Calu3 (cell line): ENCODE results near the gene JAKMIP3. TPM values are rescaled to one million over a fixed set of nuclear protein-coding genes. Genes with fewer than 3 reads are reported as not detected.

Source experiments
- BruUV-seq: library from RNA; stranded (reverse); fragments of 400-500 nt; replicated peaks from 2 replicates; lab custom pipeline; 2021; lab: Mats Ljungman, UMichigan
- CTCF ChIA-PET: fragments of 300-600 bp; sonication (Branson Sonifier 250); formaldehyde crosslinking; loops from one replicate; lab custom pipeline; 2022; ENCODE audit warnings: antibody characterized with exemption; lab: Charles Lee
- DNase-seq: peaks from one replicate; pipeline ENCODE4 v3.0.0; 2022
- H3K27ac Mint-ChIP-seq: one replicate; pipeline ENCODE4 v1.8.0; 2022; ENCODE audit warnings: mixed read lengths; ENCODE audit not compliant: unreplicated experiment
- H3K27me3 Mint-ChIP-seq: one replicate; pipeline ENCODE4 v1.8.0; 2022; ENCODE audit warnings: mixed read lengths; ENCODE audit not compliant: unreplicated experiment
- H3K36me3 Mint-ChIP-seq: one replicate; pipeline ENCODE4 v1.8.0; 2022; ENCODE audit warnings: mild to moderate bottlenecking, moderate library complexity, mixed read lengths; ENCODE audit not compliant: insufficient read depth, unreplicated experiment
- H3K4me1 Mint-ChIP-seq: one replicate; pipeline ENCODE4 v1.8.0; 2022; ENCODE audit warnings: mild to moderate bottlenecking, low read depth, mixed read lengths; ENCODE audit not compliant: unreplicated experiment
- H3K4me3 Mint-ChIP-seq: one replicate; pipeline ENCODE4 v1.8.0; 2022; ENCODE audit warnings: mild to moderate bottlenecking, low read depth, moderate library complexity, mixed read lengths; ENCODE audit not compliant: unreplicated experiment
- H3K9me3 Mint-ChIP-seq: one replicate; pipeline ENCODE4 v1.8.0; 2022; ENCODE audit warnings: low read depth, mixed read lengths; ENCODE audit not compliant: unreplicated experiment
- intact Hi-C: fragments of 100-400 bp; cut with micrococcal nuclease; formaldehyde crosslinking; loops from one replicate; pipeline ENCODE4 v1.10.0; 2022; ENCODE audit not compliant: unreplicated experiment
- total RNA-seq: library from RNA; stranded (reverse); gene quantifications from 2 replicates; pipeline ENCODE4 v1.2.3, GENCODE V29; 2022
- TF ChIP-seq, protein P1 (sequence below): fragments of 200-600 bp; IDR thresholded peaks from one replicate; pipeline ENCODE4 v1.8.0; 2022; ENCODE audit warnings: antibody characterized with exemption; ENCODE audit not compliant: unreplicated experiment

JAKMIP3 gene
- total RNA-seq, 1 experiment from 2014 or later = 0.05 TPM

DNA sequence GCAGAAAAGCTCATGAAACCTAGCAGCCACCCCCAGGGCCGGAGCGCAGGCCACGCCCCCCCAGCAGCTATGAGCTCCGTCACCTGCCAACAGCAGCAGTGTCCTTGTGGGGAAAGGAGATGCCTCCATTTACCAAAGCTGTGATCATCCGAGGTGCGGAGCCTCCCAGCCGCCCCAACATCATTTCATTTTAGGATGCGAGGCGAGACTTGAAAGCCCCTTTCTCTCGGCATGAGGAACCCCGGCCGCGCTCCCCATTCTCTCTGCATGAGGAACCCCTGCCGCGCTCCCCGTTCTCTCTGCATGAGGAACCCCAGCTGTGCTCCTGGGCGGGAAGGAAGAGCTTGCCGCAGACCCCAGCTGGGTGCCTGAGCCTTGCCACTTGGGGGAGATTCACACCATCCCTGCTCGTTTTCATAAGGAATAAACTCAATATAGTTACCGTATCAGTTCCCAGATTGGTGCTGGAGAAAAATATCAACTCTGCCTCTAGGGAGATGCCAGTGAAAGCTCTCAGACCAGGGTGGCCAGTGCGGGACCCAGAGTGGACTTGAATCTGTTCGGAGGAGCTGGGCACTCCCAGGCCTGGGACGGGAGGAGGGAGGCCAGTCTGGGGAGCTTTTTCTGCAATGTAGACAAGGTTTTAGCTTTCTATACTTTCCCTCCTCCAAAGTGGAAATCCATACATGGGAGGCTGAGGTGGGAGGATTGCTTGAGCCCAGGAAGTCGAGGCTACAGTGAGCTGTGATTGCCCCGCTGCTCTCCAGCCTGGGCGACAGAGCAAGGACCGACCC, 35.0 kb downstream of the JAKMIP3 start:
- CTCF ChIA-PET = no interaction called here
- Mint-ChIP-seq H3K27ac (no peak overlapping the region), H3K36me3 (no peaks in the 10 kb centered on the region), H3K4me1 (peaks cover 9% of the 10 kb centered on the region), H3K27me3 (peaks cover 36% of the 10 kb centered on the region), H3K4me3 (no peak overlapping the region), H3K9me3 (no peaks in the 10 kb centered on the region)
- TF ChIP-seq, protein P1, sequence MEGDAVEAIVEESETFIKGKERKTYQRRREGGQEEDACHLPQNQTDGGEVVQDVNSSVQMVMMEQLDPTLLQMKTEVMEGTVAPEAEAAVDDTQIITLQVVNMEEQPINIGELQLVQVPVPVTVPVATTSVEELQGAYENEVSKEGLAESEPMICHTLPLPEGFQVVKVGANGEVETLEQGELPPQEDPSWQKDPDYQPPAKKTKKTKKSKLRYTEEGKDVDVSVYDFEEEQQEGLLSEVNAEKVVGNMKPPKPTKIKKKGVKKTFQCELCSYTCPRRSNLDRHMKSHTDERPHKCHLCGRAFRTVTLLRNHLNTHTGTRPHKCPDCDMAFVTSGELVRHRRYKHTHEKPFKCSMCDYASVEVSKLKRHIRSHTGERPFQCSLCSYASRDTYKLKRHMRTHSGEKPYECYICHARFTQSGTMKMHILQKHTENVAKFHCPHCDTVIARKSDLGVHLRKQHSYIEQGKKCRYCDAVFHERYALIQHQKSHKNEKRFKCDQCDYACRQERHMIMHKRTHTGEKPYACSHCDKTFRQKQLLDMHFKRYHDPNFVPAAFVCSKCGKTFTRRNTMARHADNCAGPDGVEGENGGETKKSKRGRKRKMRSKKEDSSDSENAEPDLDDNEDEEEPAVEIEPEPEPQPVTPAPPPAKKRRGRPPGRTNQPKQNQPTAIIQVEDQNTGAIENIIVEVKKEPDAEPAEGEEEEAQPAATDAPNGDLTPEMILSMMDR = no peak
- no TSS peak for BruUV-seq
- intact Hi-C loops = no loop called here
- no peak for DNase-seq

DNA sequence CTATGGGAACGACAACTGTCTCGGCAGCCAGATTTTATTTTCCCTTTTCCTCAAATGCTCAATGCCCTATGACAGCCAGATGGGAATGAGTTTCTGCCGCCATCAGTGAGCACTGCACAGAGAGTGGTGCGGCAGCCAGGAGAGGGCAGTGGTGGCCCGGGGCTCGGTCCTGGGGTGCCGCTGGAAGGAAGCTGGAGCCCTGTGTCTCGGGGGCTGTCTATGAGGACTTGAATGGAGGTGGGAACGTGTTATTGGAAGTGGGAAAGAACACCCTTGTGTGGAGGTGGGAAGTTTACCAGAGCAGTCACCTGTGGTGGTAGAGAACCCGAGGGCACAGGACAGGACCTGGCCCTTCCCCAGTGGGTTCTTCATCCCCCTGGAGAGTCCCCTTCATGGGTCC, 35.8 kb downstream of the JAKMIP3 start:
- Mint-ChIP-seq H3K4me1 (peaks cover 2% of the 10 kb centered on the region), H3K9me3 (no peaks in the 10 kb centered on the region), H3K4me3 (no peak overlapping the region), H3K27me3 (peaks cover 36% of the 10 kb centered on the region), H3K36me3 (no peaks in the 10 kb centered on the region), H3K27ac (no peak overlapping the region)
- no peak for DNase-seq
- TF ChIP-seq, protein P1 = no peak
- BruUV-seq = no TSS peak
- intact Hi-C loops = no loop called here
- CTCF ChIA-PET = no interaction called here

DNA sequence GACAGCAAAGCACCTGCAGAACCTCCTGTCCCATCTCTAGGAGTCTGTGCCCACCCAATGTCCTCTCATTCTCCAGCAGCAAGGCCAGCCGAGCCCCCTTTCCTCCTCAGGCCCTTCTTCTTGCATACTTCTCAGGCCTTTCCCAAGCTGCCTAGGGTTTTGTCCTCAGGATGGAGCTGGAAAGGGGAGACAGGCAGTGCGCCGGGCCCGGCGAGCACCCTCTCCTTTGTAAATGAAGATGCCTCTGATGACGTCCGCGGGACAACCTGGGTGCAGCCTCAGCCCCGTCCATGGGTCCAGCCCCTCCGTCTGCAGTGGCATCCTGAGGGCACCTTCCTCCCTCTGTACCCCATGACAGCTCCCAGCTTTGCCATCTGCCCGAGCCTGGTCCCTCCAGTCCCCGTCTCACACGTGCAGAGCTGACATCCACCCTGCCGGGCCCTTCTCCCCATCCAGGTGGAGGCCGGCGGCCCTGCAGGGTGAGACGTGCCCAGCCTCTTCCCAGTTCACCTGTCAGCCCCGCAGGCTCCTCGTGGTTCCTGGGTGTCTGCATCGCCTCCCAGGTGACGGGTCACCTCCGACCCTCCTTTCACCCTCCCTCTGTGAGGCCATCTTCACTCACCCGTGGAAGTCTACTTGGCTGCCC, 36.4 kb downstream of the JAKMIP3 start:
- H3K27ac Mint-ChIP-seq = no peak overlapping the region
- no peaks in the 10 kb centered on the region for H3K9me3 Mint-ChIP-seq
- intact Hi-C loops = no loop called here
- H3K27me3 Mint-ChIP-seq = peaks cover 36% of the 10 kb centered on the region
- no peaks in the 10 kb centered on the region for H3K36me3 Mint-ChIP-seq
- H3K4me1 Mint-ChIP-seq = no peaks in the 10 kb centered on the region
- no peak for DNase-seq
- no TSS peak for BruUV-seq
- CTCF ChIA-PET = no interaction called here
- TF ChIP-seq, protein P1 = no peak
- no peak overlapping the region for H3K4me3 Mint-ChIP-seq

DNA sequence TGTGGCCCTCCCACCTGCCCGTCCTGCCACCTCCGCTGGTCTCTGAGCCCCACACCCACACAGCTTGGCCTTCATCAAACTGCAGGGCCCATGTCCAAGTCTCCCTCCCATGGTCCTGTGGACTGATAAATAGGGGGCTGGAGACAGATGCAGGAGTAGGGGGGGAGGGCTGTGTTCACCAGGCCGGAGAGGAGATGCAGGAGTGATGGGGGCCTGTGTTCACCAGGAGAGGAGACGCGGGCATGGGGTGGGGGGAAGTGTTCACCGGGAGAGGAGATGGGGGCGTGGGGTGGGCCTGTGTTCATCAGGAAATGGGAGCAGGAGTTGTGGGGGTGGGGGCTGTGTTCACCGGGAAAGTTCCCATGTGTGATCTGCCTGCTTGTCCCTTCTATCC, 37.0 kb downstream of the JAKMIP3 start:
- TF ChIP-seq, protein P1 = no peak
- Mint-ChIP-seq H3K36me3 (no peaks in the 10 kb centered on the region), H3K27ac (no peak overlapping the region), H3K4me1 (no peaks in the 10 kb centered on the region), H3K27me3 (peaks cover 36% of the 10 kb centered on the region), H3K9me3 (no peaks in the 10 kb centered on the region), H3K4me3 (no peak overlapping the region)
- CTCF ChIA-PET = no interaction called here
- BruUV-seq = no TSS peak
- intact Hi-C loops = no loop called here
- no peak for DNase-seq
